Hematopoietic multipotent progenitor cell treated with erythropoietin and hydrocortisone succinate and interleukin-3 and kit ligand, for 6 days (in vitro differentiated cells): ENCODE data around the gene FGD4.

Source experiments
- DNase-seq: peaks from one replicate; pipeline ENCODE4 v3.0.0-alpha.2; 2015

Gene FGD4

DNA sequence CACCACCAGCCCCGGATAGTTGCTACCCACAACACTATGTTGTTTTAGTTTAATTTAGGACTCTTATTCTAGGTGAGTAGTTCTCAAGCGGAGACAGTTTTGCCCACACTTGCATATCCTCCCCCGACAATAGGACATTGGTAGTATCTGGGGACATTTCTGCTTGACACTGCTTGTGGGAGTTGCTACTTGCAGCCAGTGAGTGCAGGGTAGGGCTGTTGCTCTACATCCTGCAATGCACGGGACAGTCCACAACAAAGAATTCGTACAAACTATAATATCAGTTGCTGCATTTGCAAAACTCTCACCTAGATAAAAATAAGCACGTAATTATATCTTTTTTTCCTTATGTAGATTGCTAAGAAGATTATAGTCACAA is 167.9 kb downstream of the FGD4 start:
- DNase-seq = peak; percentile 46

DNA sequence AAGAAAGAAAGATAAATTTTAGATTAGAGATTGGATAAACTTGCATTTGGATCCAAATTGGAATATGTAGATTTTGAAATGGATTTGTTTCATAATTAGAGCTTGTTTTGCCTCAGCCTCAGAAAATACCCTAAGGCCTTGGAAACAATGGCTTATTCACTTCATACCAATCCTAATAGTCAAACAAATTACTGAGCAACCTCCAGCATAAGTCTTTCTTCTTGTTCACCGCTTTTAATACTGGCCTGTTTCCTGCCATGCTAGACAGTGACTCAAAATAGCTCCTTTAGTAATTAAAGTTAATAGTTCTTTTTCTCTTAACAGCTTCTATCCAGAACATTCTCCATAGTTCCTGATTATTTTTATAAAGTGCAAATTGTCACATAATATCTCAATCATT is 168.9 kb downstream of the FGD4 start:
- DNase-seq = no peak

DNA sequence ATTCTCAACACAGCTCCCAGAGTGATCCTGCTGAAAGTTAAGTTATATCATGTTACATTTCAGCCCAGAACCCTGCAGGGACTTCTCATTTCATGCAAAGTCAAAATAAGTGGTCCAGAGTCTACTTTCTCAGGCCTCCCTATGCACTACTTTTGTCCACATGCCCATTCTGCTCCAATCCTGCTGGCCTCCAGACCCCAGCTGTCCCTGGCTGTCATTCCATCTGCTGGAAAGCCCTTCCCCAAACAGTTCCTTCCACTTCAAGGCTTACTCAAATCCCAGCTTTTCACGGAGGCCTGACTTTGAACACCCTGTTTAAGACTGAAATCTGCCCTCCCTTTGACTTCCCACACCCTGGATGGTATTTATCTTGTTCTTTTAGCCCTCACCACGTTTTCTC is 169.9 kb downstream of the FGD4 start:
- DNase-seq = no peak

DNA sequence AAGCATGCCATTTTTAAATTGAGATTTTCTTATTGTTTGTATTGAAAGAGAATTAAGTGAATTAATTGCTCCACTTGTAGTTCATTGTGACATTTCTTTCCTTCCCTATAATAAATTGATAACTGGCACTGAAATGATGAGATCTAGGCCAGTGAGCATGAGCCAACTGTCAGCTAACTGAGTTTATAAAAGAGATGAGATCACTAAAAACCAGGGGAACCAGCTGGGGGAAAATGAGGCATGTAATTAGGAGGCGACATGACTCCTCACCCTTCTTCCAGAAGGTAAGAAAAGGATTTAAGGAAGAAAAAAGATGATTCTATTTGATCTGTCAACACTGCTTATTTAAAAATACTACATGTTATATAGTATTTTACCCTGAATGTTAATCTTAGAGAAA is 175.2 kb downstream of the FGD4 start:
- DNase-seq = no peak

DNA sequence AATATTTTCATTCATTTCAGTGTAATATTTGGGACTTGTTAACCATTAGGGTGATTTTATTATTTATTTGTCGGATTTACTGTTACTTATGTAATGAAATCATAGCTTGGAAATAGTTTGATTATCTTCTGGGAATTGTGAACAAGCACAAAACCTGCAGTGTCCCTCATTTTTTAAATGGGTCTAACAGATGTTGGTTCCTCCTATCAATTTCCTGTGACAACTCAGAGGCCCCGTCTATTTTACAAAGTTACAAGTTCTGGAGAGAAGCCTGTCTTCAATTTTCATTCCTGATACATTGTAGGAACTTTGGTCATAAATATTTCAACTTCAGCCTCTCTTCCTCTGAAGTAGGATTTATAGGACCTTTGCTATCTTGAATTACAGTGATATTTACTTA is 178.0 kb downstream of the FGD4 start:
- DNase-seq = no peak

DNA sequence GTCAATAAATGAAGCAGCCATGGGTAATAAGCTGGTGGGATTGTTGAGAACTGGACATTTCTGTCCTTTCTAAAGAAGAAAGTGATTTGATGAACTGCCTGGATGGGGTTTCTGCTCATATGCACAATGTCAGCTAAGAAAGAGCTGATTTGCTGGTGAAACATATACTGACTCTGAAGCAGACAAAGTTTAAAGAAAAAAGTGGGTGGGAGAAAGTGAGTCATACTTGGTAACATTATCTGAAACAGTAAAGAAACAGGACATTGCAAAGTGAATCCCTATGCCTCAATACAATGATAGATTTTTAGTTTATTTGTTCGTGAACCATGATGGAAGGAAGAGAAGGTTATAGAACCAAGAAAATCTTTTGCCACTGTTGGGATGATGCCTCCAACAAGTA is 184.2 kb downstream of the FGD4 start:
- DNase-seq = no peak

DNA sequence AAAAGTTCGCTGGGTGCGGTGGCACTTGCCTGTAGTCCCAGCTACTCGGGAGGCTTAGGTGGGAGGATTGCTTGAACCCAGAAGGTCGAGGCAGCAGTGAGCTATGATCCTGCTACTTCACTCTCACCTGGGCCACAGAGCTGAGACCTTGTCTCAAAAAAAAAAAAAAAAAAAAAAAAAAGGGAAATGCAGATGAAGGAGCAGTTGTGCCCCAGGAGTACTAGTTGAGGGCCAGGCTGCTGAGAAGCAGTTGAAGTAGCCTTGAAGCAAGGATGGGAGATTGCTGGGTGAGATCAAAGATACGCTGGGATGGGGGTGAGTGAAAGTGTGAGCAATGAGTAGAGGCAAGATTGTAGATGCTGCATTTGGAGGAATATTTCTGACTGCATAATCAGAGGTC is 186.3 kb downstream of the FGD4 start:
- no peak for DNase-seq

DNA sequence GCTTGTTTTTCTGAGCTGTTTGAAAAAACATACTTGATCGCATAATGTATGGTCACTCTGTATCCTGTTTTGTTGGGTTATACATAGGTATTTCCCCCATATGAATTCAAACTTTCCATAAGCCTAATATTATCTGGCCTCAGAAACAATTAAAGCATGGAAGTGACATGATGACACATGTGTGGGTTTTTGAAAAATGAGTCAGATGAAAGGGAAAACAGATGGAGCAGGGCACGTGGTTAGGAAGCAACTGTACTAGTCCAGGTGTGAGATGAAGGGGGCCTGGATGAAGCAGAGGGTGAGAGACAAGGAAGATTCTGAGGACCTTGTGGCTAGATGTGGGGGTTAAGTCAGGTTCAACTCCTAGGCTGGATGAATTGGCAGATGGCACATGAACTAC is 187.0 kb downstream of the FGD4 start:
- no peak for DNase-seq

DNA sequence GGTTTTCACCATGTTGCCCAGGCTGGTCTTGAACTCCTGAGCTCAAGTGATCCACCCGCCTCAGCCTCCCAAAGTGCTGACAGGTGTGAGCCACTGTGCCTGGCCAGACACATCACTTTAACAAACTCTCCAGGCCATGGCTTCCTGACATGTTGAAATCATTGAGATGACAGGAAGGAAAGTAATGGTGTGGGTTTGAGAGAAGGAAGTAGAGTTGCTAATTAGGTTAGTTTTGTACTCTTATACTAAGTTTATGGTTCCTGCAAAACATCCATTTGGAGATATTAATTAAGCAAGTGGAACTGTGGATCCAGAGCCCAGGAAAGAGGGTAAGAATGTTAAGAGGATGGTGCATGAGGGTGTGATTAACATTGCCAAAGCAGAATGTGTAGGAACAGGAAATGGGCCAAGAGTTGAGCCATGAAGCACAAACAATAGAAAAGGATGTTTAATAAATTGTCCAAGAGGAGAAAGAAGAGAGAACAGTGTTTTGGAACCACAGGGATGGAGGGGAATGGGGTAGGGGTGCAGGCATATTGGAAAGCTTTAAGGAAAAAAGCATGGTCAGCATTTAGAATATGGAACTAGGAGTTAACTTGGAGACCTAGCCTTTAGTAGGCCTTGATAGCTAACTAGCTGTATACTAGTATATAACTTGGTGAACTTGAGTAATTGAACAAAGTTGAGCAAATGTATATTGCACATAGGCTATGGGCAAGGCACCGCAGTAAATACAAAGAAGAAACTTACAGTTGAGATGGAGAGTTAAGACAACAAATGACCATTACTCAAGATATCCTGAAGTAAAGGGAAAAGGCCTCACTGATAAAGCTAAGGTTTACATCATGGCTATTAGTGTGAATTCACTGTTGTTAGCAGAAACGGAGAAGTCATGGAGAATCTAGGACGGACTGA is 188.5 kb downstream of the FGD4 start:
- peak; percentile 62 for DNase-seq

DNA sequence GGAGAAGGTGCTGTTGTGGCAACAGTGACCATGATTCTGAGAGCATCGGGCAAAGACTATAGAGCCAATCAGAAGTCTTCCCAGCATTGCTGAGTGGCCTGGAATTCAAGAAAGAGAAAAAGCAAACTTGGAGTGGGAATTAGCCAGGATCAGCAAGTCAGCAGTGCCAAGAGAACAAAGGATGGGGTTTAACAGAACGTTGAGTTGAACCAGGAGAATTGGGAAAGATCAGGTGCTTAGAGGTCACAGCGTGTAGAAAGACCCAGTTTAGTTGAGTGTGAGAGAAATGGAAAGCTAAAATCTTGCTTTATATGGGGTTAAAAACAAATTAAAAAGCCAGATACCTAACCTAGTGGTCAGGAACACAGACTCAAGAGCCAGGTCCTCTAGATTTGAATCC is 189.2 kb downstream of the FGD4 start:
- no peak for DNase-seq

DNA sequence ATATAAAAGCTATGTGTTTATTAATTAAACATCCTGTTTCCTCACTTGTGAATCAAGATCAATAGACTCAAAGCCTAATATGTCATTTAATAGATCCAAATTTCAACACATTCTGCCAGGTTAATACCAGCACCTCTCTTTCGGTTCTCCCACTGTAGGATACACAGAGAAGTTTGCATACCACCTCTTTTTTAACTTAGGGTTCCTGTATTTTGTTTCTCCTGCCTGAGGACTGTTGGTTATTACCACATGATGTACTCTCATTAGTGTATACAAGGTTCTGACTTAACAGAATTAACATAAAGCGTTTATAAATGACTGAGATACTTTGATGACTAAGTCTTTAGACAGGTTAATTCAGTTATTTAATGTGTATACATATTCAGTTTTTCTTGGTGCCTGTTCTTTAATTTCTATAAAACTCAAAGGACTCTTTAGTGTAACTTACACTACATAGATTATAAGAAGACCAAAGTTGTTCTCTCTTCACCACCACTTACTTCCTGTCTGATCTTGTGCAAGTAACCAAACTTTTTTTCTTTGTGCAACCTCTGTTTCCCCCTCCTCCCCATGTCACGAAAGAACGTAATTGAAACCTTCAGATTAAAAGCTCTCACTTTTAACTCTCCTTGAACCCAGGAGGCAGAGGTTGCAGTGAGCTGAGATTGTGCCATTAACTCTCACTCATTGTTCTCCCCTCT is 190.0 kb downstream of the FGD4 start:
- peak; percentile 74 for DNase-seq

DNA sequence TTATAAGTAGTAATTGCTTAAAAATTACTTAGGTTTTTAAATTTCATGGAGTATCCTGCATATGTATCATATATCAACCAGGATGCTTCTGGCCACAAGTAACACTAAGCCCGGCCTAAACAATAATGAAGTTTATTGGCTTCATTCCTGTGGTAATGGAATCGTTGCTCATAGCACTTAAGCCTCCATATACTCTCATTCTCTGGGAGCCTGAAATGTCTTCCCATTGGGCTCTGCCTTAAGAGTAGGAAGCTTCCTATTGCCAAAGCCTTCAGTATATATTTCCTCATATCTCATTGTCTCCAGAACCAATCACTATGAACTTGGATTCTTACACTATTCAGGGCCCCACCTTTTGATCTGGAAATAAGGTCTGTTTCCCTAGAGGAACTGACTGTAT is 195.9 kb downstream of the FGD4 start:
- DNase-seq = no peak

DNA sequence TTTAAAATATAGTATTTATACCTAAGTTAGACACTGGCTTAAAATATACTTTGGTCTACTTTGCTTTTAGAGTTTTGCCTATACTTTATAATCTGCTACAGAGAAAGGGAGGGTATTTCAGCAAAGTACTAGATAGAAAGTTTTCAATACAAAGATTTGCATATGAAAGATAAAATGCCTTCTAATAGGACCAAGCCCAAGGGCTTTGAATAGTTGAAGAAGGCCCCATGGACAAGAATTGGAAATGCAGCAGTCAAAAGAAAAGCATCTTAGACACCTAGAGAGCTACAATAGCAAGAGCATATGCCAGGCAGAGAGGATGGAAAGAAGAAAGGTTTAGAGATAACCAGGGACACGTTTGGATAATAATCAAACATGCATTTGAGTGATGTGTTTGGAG is 196.7 kb downstream of the FGD4 start:
- no peak for DNase-seq

DNA sequence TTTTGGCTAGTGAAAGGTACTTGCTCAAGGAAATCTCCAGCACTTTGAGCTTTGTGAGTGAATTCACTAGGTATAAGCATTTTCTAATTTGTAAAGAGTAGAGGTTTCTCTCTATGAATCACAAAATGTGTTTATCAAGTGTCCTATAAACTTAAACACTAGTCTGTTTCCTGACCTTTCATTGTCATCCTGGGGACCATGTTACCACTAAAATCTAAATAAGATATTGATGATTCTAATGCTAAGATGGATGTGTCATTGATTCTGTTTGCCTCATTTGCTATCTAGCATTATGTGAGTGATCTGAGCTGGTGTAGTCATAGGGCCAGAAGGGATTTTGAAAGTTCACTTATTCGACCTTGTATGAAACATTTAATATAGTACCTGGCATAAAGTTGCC is 199.3 kb downstream of the FGD4 start:
- no peak for DNase-seq

DNA sequence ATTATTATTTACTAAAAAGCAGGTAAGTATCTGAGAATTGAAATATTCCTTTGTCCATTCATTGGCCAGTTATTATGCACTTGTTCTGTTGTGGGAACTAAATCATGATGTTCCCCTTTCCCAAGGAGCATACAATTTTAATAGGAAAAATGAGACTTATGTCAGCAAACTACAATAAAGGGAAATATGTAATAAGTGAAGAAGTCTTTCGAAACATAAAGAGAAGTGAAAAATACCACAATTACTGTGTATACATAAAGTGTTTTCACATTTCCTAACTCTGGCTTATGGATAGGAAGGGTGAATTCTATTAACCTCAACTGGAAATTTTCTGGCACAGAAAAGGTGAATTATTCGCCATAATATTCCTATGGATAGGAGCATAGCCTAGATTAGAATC is 201.3 kb downstream of the FGD4 start:
- DNase-seq = no peak

DNA sequence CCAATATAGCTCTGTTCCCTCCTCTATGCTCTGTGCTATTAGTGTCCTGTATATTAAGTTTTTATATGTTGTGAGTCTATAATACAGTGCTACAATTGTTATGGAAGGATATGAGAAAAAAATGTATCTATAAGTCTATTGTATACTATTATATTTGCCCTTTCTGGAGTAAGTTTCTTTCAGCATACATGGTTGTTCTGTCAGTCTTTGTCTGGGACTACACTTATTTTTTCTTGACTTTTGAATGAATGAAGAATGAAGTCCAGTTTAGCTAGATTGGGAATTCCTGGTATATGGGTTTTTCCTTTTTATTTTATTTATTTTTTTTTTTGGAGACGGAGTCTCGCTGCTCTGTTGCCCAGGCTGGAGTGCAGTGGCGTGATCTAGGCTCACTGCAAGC is 203.7 kb downstream of the FGD4 start:
- no peak for DNase-seq

DNA sequence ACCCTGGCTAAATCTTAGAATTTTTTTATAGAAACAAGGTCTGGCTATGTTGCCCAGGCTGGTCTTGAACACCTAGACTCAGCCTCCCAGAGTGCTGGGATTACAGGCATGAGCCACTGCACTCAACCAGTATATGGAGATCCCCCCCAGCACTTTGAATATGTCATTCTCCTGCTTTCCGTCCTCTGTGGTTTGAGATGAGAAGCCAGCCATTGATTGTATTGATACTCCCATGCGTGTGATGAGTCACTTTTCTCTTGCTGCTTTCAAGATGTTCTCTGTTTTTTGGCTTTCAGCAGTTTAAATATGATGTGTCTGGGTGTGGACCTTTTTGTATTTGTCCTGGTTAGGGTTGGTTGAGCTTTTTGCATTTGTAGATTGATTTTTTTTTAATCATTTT is 204.5 kb downstream of the FGD4 start:
- DNase-seq = no peak

DNA sequence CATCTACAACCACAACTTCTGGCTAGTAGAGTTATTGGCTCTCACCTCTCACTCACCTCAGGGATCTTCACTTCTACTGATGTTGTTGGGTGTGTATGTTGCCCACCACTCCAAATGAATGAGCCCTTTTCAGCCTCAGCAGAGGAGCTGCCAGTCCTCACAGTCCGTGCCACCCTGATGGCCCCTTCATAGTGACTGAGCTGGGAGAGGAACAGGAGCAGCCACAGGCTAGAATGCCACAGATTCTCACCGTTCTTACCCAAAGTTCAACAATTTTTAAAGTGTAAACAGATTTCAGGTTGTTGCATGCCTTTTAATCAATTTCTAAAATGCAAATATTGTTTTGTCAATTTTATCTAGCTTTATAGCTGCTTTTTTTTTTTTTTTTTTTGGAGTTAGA is 205.2 kb downstream of the FGD4 start:
- no peak for DNase-seq

DNA sequence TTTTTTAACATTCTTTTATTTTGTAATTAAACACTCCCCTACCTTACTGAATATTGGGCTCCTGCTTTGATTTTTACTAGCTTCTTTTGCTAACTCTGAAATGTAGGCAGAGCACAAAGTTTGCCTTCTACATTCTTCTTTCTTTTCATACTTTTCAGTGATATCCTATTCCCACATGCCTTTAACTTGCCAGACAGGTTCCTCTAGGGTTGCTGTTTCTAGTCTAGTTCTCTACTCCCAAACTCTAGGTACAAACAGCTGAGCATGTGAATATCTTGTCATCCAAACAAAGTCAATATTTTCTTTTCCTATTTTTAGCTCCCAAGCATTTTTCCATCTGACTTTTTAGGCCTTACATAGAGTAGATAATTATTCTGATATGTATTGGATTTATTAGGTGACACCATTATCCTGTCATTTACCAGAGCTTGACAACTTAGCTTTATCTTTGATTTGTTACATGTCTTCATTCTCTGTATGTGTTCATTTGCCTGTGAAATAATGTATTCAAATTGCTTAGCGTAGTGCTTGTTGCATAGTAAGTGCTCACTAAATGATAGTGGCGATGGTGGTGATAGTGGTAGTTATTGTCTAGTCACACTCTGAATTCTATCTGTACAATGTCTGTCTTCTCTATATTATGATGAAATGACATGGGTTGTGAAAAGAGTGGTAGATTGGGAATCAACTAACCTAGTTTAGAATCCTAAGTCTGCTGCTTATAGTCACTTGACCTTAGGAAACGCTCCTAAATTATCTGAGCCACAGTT is 206.2 kb downstream of the FGD4 start:
- no peak for DNase-seq

DNA sequence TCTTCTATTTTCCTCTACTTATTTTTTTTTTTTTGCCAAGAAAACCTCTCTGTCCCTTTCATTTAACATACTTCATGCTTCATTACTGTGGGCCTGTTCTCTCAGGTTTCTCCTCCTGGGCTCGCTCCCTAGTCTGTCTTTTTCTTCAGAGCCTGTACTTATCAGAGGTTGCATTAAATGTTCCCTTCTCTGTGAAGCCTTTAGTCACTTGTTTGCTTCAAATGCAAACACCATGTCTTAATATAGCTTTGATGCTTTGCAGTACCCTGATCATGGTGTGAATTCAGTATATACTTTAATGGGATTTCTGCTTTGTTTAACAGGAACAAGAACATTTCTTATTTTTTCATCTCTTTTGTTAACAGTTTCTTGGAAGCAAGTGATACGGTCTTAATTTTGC is 207.1 kb downstream of the FGD4 start:
- no peak for DNase-seq

DNA sequence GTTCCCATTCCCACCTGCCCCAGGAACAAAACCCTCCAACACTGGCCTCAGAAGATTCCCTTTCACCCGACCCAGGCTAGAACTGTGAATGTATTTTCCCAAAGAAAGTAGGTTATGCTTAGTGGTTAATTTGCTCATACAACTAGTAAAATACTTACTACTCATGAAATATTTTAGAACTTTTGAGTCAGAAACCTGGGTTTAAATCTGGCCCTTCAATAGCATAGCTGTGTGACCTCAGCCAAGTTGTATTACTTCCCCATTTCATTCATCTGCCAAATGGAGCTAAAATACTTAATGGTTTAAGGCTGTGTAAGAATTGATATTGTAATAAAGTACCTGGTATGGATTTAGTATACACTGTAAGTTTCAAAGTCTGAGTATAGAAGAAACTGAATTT is 210.6 kb downstream of the FGD4 start:
- no peak for DNase-seq

DNA sequence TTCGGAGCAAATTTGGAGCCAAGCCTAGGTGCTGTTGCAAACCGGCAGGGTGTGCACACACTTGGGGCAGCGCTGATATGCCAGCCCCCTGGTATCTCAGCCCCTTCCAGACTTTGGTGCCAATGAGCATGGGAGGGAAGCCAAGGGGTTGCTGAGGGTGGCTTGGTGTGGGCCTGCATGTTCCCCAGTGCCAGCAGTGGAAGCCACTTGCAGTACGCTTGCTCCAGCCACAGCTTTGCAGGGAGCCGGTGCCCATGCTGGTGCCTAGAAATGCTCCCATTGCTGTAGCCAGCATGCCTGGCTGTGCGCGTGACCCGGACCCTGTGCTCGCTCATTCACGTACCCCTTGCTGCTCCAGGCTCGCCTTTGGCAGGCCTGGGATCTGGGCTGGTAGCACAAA is 212.6 kb downstream of the FGD4 start:
- DNase-seq = no peak

DNA sequence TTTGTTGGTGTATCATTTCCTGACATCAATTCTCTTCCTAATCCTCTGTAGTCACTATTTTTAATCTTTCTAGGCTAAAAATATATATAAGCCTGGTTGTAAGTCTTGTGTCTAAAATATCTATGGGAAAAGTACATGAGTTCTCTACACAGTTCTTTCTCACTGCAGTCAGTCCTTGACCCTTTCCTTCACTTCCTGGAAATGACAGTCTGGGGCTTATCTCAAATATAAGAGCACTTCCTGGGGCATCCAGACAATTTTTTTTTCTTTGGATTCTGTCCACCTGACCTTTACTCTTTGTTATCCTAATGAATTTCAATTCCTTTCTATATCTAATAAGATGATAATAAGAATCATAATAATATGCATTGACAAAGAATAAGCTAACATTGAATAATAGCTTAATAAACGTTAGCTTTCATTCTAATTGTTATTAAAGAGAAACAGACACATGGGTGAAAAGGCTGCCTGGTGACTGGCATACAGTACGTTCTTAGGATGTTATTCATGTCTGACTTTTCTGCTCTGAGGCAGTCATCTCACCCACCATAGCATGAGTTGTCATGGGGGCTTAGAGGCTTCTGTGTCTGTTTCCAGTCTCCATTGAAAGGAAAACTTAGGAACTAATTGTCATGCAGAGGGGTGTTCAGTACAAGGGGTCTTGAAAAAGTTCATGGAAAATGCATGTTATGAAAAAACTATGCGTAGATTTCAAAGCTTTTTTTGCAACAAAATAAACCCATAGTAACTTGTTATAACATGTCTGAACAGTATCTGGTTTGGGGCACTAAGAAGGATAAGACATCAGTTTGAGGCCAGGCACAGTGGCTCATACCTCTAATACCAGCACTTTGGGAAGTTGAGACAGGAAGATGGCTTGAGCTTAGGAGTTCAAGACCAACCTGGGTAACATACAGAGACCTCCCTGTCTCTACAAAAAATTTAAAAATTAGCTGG is 213.6 kb downstream of the FGD4 start:
- DNase-seq = no peak
